ENCODE data around the gene ZBTB46. TPM values are rescaled to one million over a fixed set of nuclear protein-coding genes. Genes with fewer than 3 reads are reported as not detected.

The ZBTB46 gene
- total RNA-seq, 1 experiment from 2014 or later: 18.9 TPM

GRCh38 chr20:63768591-63769515 lies 62.2 kb downstream of the ZBTB46 start (continued):
- TF ChIP-seq AFF4 (CRISPR knock-in tag; IDR thresholded peaks at IDR 0.05; ENCODE audit: borderline replicate concordance) (no peak), ZNF219 (CRISPR knock-in tag; IDR thresholded peaks at IDR 0.05; ENCODE audit: borderline replicate concordance) (no peak), FOXJ3 (CRISPR knock-in tag; IDR thresholded peaks at IDR 0.05; ENCODE audit: borderline replicate concordance) (no peak), AR (CRISPR knock-in tag; IDR thresholded peaks at IDR 0.05) (no peak)

DNA sequence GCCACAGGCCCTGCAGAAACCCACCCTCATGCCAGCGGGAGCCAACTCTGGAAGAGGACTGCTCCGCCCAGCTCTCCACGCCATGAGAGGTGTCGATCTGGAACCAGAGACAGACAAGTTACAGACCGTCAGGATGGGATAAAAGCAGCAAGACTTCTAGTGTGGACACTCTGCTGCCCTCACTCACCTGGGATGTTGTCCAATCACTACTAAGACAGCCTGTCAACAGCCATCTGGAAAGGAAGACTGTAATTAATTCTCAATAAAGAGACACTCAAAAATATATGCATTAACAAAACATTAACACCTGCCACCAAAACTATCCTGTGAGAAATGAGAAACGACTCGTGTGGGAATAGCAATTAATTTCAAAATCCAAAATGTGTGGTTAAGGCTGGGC lies 63.2 kb downstream of the ZBTB46 start:
- no peak for ATAC-seq
- ChIA-PET CTCF (interaction anchor here (1.0 kb wide), 1 partner anchor 37 kb away, joined by 3 read pairs; no protein-coding TSS in a partner anchor), POLR2A (no interaction called here)
- no peaks in the 10 kb centered on the region for H3K27me3 Mint-ChIP-seq (ENCODE audit: low read depth)
- no peak overlapping the region for H3K4me3 Mint-ChIP-seq
- no peak for DNase-seq (ENCODE audit: low spot score)
- TF ChIP-seq SMAD4 (CRISPR knock-in tag; IDR thresholded peaks at IDR 0.05) (no peak), NR1H2 (CRISPR knock-in tag; IDR thresholded peaks at IDR 0.05) (no peak), ATF3 (CRISPR knock-in tag; conservative IDR thresholded peaks at IDR 0.05) (no peak), ZBTB21 (CRISPR knock-in tag; IDR thresholded peaks at IDR 0.05; ENCODE audit: borderline replicate concordance) (no peak), NR2C2 (CRISPR knock-in tag; IDR thresholded peaks at IDR 0.05) (no peak), NFE2L1 (CRISPR knock-in tag; IDR thresholded peaks at IDR 0.05) (no peak), E2F4 (CRISPR knock-in tag; IDR thresholded peaks at IDR 0.05; ENCODE audit: borderline replicate concordance, low read depth) (no peak), ATF1 (CRISPR knock-in tag; IDR thresholded peaks at IDR 0.05) (no peak), ZNF138 (CRISPR knock-in tag; conservative IDR thresholded peaks at IDR 0.05) (no peak), NR3C1 (CRISPR knock-in tag; conservative IDR thresholded peaks at IDR 0.05; ENCODE audit: low read depth) (no peak), ERG (CRISPR knock-in tag; IDR thresholded peaks at IDR 0.05) (no peak), ZNF416 (CRISPR knock-in tag; IDR thresholded peaks at IDR 0.05) (no peak), ELF4 (CRISPR knock-in tag; IDR thresholded peaks at IDR 0.05; ENCODE audit: low read depth) (no peak)
- H3K9me3 Mint-ChIP-seq: no peaks in the 10 kb centered on the region
- no peaks in the 10 kb centered on the region for H3K4me1 Mint-ChIP-seq
- H3K27ac Mint-ChIP-seq: peak overlapping the region; percentile 80
- 0 out of 2 replicates have a peak, but pooled peaks cover 2% of the 10 kb centered on the region for H3K36me3 Mint-ChIP-seq
